H9 (cell line): Measurements from ENCODE around the gene SLC12A4. TPM values are rescaled to one million over a fixed set of nuclear protein-coding genes. Genes with fewer than 3 reads are reported as not detected.
A peak's percentile ranks its signal among the peaks of the same experiment; 100 is the strongest.

Source experiments
- DNase-seq: peaks from one replicate; pipeline ENCODE4 v3.0.0-alpha.2; 2017
- H2AFZ ChIP-seq: one replicate; pipeline ENCODE4 v1.6.1; 2013; ENCODE audit warnings: mild to moderate bottlenecking, low read length, control low read depth, moderate library complexity
- H2AK5ac ChIP-seq: 2 replicates; pipeline ENCODE4 v1.6.1; 2013; ENCODE audit warnings: low read length, control low read depth, mixed read lengths; ENCODE audit not compliant: insufficient read length
- H2BK120ac ChIP-seq: one replicate; pipeline ENCODE4 v1.6.1; 2013; ENCODE audit warnings: low read depth, mild to moderate bottlenecking, low read length, control low read depth, inconsistent platforms; ENCODE audit not compliant: poor library complexity, severe bottlenecking
- H2BK12ac ChIP-seq: 2 replicates; pipeline ENCODE4 v1.6.1; 2013; ENCODE audit warnings: low read length, control low read depth, mixed read lengths, low read depth; ENCODE audit not compliant: insufficient read length
- H2BK15ac ChIP-seq: 2 replicates; pipeline ENCODE4 v1.6.1; 2013; ENCODE audit warnings: low read depth, low read length, control low read depth
- H2BK20ac ChIP-seq: one replicate; pipeline ENCODE4 v1.6.1; 2013; ENCODE audit warnings: low read depth, mild to moderate bottlenecking, low read length, control low read depth, inconsistent platforms; ENCODE audit not compliant: poor library complexity, severe bottlenecking
- H2BK5ac ChIP-seq: 2 replicates; pipeline ENCODE4 v1.6.1; 2013; ENCODE audit warnings: low read length, control low read depth, mixed read lengths; ENCODE audit not compliant: insufficient read length
- H3K14ac ChIP-seq: 2 replicates; pipeline ENCODE4 v1.6.1; 2013; ENCODE audit warnings: low read length, control low read depth; ENCODE audit not compliant: insufficient read depth
- H3K18ac ChIP-seq: 2 replicates; pipeline ENCODE4 v1.6.1; 2013; ENCODE audit warnings: low read depth, mild to moderate bottlenecking, mixed read lengths, low read length, control low read depth; ENCODE audit not compliant: insufficient read length
- H3K23ac ChIP-seq: 2 replicates; pipeline ENCODE4 v1.6.1; 2013; ENCODE audit warnings: low read length, control low read depth, mixed read lengths, low read depth; ENCODE audit not compliant: insufficient read length
- H3K23me2 ChIP-seq: 2 replicates; pipeline ENCODE4 v1.6.1; 2013; ENCODE audit warnings: low read depth, mild to moderate bottlenecking, mixed read lengths, low read length, control low read depth; ENCODE audit not compliant: insufficient read length, poor library complexity, severe bottlenecking
- H3K27ac ChIP-seq: 2 replicates; pipeline ENCODE4 v1.5.1; 2013; ENCODE audit warnings: low read length, control low read depth, mixed read lengths, low read depth; ENCODE audit not compliant: insufficient read length
- H3K27me3 ChIP-seq: 2 replicates; pipeline ENCODE4 v1.6.1; 2013; ENCODE audit warnings: low read length, control low read depth, inconsistent platforms; ENCODE audit not compliant: insufficient read depth
- H3K4ac ChIP-seq: 2 replicates; pipeline ENCODE4 v1.6.1; 2013; ENCODE audit warnings: low read depth, mild to moderate bottlenecking, control low read depth, inconsistent platforms, low read length, moderate library complexity
- H3K4me1 ChIP-seq: 2 replicates; pipeline ENCODE4 v1.6.1; 2013; ENCODE audit warnings: low read length, control low read depth, inconsistent platforms; ENCODE audit not compliant: insufficient read depth
- H3K4me2 ChIP-seq: 2 replicates; pipeline ENCODE4 v1.6.1; 2013; ENCODE audit warnings: low read length, control low read depth, mixed read lengths; ENCODE audit not compliant: insufficient read length, insufficient read depth
- H3K56ac ChIP-seq: 2 replicates; pipeline ENCODE4 v1.6.1; 2013; ENCODE audit warnings: low read depth, mild to moderate bottlenecking, mixed read lengths, low read length, control low read depth; ENCODE audit not compliant: insufficient read length
- H3K79me1 ChIP-seq: 2 replicates; pipeline ENCODE4 v1.6.1; 2013; ENCODE audit warnings: low read depth, mild to moderate bottlenecking, moderate library complexity, low read length, control low read depth, inconsistent platforms; ENCODE audit not compliant: insufficient read depth, poor library complexity, severe bottlenecking
- H3K79me2 ChIP-seq: 2 replicates; pipeline ENCODE4 v1.6.1; 2013; ENCODE audit warnings: low read length, control low read depth, inconsistent platforms; ENCODE audit not compliant: insufficient read depth
- H3K9ac ChIP-seq: 2 replicates; pipeline ENCODE4 v1.6.1; 2013; ENCODE audit warnings: low read length, control low read depth, mixed read lengths; ENCODE audit not compliant: insufficient read length; ENCODE audit errors: extremely low read depth
- H3K9me3 ChIP-seq: one replicate; pipeline ENCODE4 v1.6.1; 2013; ENCODE audit warnings: low read depth, low read length, inconsistent platforms; ENCODE audit not compliant: control insufficient read depth
- H3T11ph ChIP-seq: one replicate; pipeline ENCODE4 v1.6.1; 2013; ENCODE audit warnings: mild to moderate bottlenecking, low read length, control low read depth, inconsistent platforms
- H4K20me1 ChIP-seq: one replicate; pipeline ENCODE4 v1.6.1; 2013; ENCODE audit not compliant: control insufficient read depth, insufficient read length, insufficient read depth
- H4K5ac ChIP-seq: 2 replicates; pipeline ENCODE4 v1.6.1; 2013; ENCODE audit warnings: low read depth, mild to moderate bottlenecking, mixed read lengths, low read length, control low read depth; ENCODE audit not compliant: insufficient read length
- H4K8ac ChIP-seq: replicated peaks from 2 replicates; pipeline ENCODE4 v1.6.1; 2013; ENCODE audit warnings: low read length, control low read depth, mixed read lengths, low read depth; ENCODE audit not compliant: insufficient read length
- H4K91ac ChIP-seq: 2 replicates; pipeline ENCODE4 v1.6.1; 2013; ENCODE audit warnings: low read depth, mild to moderate bottlenecking, moderate library complexity, mixed read lengths, low read length, control low read depth; ENCODE audit not compliant: insufficient read length
- H3K27ac Mint-ChIP-seq, 3 experiments: 2 replicates in 2 of 3; 3 replicates in 1 of 3; pipeline ENCODE4 v1.8.0; 2020 to 2021; ENCODE audit warnings: mixed read lengths in 3 of 3, mild to moderate bottlenecking in 1 of 3, moderate library complexity in 1 of 3
- H3K27me3 Mint-ChIP-seq: 2 replicates; pipeline ENCODE4 v1.8.0; 2021; ENCODE audit warnings: low read depth, mild to moderate bottlenecking, moderate library complexity, mixed read lengths
- H3K36me3 Mint-ChIP-seq, 3 experiments: 2 replicates in 2 of 3; 3 replicates in 1 of 3; pipeline ENCODE4 v1.8.0; 2020 to 2021; ENCODE audit warnings: low read depth in 3 of 3, mixed read lengths in 3 of 3; ENCODE audit not compliant: insufficient read depth in 1 of 3
- H3K4me1 Mint-ChIP-seq, 2 experiments: 2 replicates each; pipeline ENCODE4 v1.8.0; 2020; ENCODE audit warnings: mixed read lengths in 2 of 2
- H3K4me3 Mint-ChIP-seq, 2 experiments: 2 replicates in 1 of 2; 3 replicates in 1 of 2; pipeline ENCODE4 v1.8.0; 2020 to 2021; ENCODE audit warnings: mild to moderate bottlenecking in 2 of 2, mixed read lengths in 2 of 2, moderate library complexity in 1 of 2
- H3K9me3 Mint-ChIP-seq, 2 experiments: 2 replicates in 1 of 2; 3 replicates in 1 of 2; pipeline ENCODE4 v1.8.0; 2020; ENCODE audit warnings: mild to moderate bottlenecking in 2 of 2, mixed read lengths in 2 of 2, moderate library complexity in 1 of 2
- WGBS: extraction: QIAGEN DNeasy Blood & Tissue Kit; methylation state at CpG from one replicate; pipeline ENCODE4 v1.1.7; 2013; ENCODE audit warnings: missing lambda C conversion rate, low lambda C conversion rate, mixed read lengths; ENCODE audit not compliant: insufficient read length; ENCODE audit errors: extremely low coverage; 5-methylcytosine and 5-hydroxymethylcytosine counted together
- total RNA-seq: library from RNA; stranded (reverse); gene quantifications from 2 replicates; pipeline ENCODE4 v1.2.1, GENCODE V29; 2021
- TF ChIP-seq, protein P1 (sequence below): fragments of 200-600 bp; sonication (generic); conservative IDR thresholded peaks from 3 replicates; pipeline ENCODE4 v1.8.0; 2021; ENCODE audit warnings: antibody characterized with exemption, mild to moderate bottlenecking

SLC12A4 gene
- total RNA-seq, 1 experiment from 2014 or later, result 46.7 TPM

DNA sequence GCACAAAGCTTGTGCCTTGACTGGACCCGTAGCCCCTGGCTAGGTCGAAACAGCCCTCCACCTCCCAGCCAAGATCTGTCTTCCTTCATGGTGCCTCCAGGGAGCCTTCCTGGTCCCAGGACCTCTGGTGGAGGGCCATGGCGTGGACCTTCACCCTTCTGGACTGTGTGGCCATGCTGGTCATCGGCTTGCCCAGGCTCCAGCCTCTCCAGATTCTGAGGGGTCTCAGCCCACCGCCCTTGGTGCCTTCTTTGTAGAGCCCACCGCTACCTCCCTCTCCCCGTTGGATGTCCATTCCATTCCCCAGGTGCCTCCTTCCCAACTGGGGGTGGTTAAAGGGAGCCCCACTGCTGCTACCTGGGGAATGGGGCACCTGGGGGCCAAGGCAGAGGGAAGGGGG, 40.3 kb downstream of the SLC12A4 start:
- Histone ChIP-seq H2BK120ac (no peak overlapping the region), H3K27ac (no peak overlapping the region), H3T11ph (no peak overlapping the region), H3K4me2 (no peak overlapping the region), H3K79me1 (no peaks in the 10 kb centered on the region), H2BK15ac (no peak overlapping the region), H2AK5ac (no peak overlapping the region), H2BK5ac (no peak overlapping the region), H3K27me3 (no peaks in the 10 kb centered on the region), H2AFZ (no peak overlapping the region), H4K8ac (no peak overlapping the region), H3K14ac (no peak overlapping the region), H3K79me2 (no peaks in the 10 kb centered on the region), H4K20me1 (no peaks in the 10 kb centered on the region), H2BK20ac (no peak overlapping the region), H3K23ac (no peak overlapping the region), H3K9ac (no peak overlapping the region), H3K4ac (no peak overlapping the region), H3K23me2 (no peaks in the 10 kb centered on the region), H3K18ac (no peak overlapping the region), H4K5ac (no peak overlapping the region), H3K4me1 (no peaks in the 10 kb centered on the region), H4K91ac (no peak overlapping the region), H3K9me3 (no peaks in the 10 kb centered on the region), H3K56ac (no peak overlapping the region), H2BK12ac (no peak overlapping the region)
- TF ChIP-seq, protein P1, sequence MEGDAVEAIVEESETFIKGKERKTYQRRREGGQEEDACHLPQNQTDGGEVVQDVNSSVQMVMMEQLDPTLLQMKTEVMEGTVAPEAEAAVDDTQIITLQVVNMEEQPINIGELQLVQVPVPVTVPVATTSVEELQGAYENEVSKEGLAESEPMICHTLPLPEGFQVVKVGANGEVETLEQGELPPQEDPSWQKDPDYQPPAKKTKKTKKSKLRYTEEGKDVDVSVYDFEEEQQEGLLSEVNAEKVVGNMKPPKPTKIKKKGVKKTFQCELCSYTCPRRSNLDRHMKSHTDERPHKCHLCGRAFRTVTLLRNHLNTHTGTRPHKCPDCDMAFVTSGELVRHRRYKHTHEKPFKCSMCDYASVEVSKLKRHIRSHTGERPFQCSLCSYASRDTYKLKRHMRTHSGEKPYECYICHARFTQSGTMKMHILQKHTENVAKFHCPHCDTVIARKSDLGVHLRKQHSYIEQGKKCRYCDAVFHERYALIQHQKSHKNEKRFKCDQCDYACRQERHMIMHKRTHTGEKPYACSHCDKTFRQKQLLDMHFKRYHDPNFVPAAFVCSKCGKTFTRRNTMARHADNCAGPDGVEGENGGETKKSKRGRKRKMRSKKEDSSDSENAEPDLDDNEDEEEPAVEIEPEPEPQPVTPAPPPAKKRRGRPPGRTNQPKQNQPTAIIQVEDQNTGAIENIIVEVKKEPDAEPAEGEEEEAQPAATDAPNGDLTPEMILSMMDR, result no peak
- Mint-ChIP-seq H3K4me3 (no peak overlapping the region), H3K27me3 (no peaks in the 10 kb centered on the region), H3K4me1 (peaks cover 4 to 7% of the 10 kb centered on the region in 2 experiments; a peak in 2 of 4 replicates), H3K27ac (peak overlapping the region in 2 of 3 experiments; percentile 82 to 91; a peak in 3 of 7 replicates), H3K9me3 (no peaks in the 10 kb centered on the region), H3K36me3 (peaks cover 8 to 31% (median 14%) of the 10 kb centered on the region in 3 experiments)
- no peak for DNase-seq
- WGBS, result no CpG with 5 or more reads among the region's 7 CpGs
